IMR-90 (cell line): ENCODE measurements around the gene GOLT1A. TPM values are rescaled to one million over a fixed set of nuclear protein-coding genes. Genes with fewer than 3 reads are reported as not detected.

Experiments
- ATAC-seq: fragments of 200-7000 bp; cut with Tn5 transposase; 2 replicates; pipeline ENCODE4 v1.9.1; 2020; ENCODE audit warnings: low read depth, mild to moderate bottlenecking, moderate library complexity
- BruUV-seq: library from RNA; stranded (reverse); fragments of 400-500 nt; replicated peaks from 2 replicates; lab custom pipeline; 2021; lab: Mats Ljungman, UMichigan
- CTCF ChIA-PET: fragments of 300-600 bp; formaldehyde crosslinking; extraction: SDS; loops from one replicate; lab custom pipeline; 2021; ENCODE audit warnings: antibody characterized with exemption; lab: Yijun Ruan, JAX
- POLR2A ChIA-PET: fragments of 300-600 bp; sonication (Branson Sonifier 250); formaldehyde crosslinking; loops from one replicate; lab custom pipeline; 2022; ENCODE audit warnings: antibody characterized with exemption; ENCODE audit not compliant: unreplicated experiment; lab: Charles Lee
- DNase-seq: peaks from one replicate; pipeline ENCODE4 v3.0.0; 2013
- H2AFZ ChIP-seq: replicated peaks from 2 replicates; pipeline ENCODE3; 2013; ENCODE audit warnings: low read length, mild to moderate bottlenecking; ENCODE audit not compliant: poor library complexity
- H2AK5ac ChIP-seq: 2 replicates; pipeline ENCODE4 v1.6.1; 2013; ENCODE audit warnings: low read depth, low read length, inconsistent platforms
- H2AK9ac ChIP-seq: replicated peaks from 2 replicates; pipeline ENCODE3; 2013; ENCODE audit warnings: mild to moderate bottlenecking, low read depth, low read length, moderate library complexity; ENCODE audit not compliant: poor library complexity
- H2BK120ac ChIP-seq: 2 replicates; pipeline ENCODE4 v1.6.1; 2013; ENCODE audit warnings: low read depth, low read length, inconsistent platforms
- H2BK15ac ChIP-seq: 3 replicates; pipeline ENCODE4 v1.6.1; 2013; ENCODE audit warnings: low read depth, low read length, inconsistent platforms
- H2BK20ac ChIP-seq: 2 replicates; pipeline ENCODE4 v1.6.1; 2013; ENCODE audit warnings: low read depth, mild to moderate bottlenecking, inconsistent platforms, low read length, moderate library complexity
- H2BK5ac ChIP-seq: 2 replicates; pipeline ENCODE4 v1.6.1; 2013; ENCODE audit warnings: mild to moderate bottlenecking, low read depth, low read length, inconsistent platforms; ENCODE audit not compliant: poor library complexity, severe bottlenecking
- H3K14ac ChIP-seq: replicated peaks from 2 replicates; pipeline ENCODE4 v1.6.1; 2013; ENCODE audit warnings: low read depth, low read length, inconsistent platforms
- H3K18ac ChIP-seq: 2 replicates; pipeline ENCODE4 v1.6.1; 2013; ENCODE audit warnings: low read depth, low read length, control low read depth
- H3K23ac ChIP-seq: 2 replicates; pipeline ENCODE4 v1.6.1; 2013; ENCODE audit warnings: low read depth, low read length, inconsistent platforms
- H3K27ac ChIP-seq: 2 replicates; pipeline ENCODE4 v1.5.1; 2013; ENCODE audit warnings: mild to moderate bottlenecking, control low read depth, low read length; ENCODE audit not compliant: insufficient read depth
- H3K27me3 ChIP-seq: 2 replicates; pipeline ENCODE4 v1.6.1; 2013; ENCODE audit warnings: low read length; ENCODE audit not compliant: control insufficient read depth, insufficient read depth
- H3K36me3 ChIP-seq: 2 replicates; pipeline ENCODE4 v1.6.1; 2013; ENCODE audit warnings: low read length, mixed read lengths; ENCODE audit not compliant: control insufficient read depth, insufficient read depth
- H3K4ac ChIP-seq: 2 replicates; pipeline ENCODE4 v1.6.1; 2013; ENCODE audit warnings: low read depth, low read length, inconsistent platforms
- H3K4me1 ChIP-seq: 2 replicates; pipeline ENCODE4 v1.6.1; 2013; ENCODE audit warnings: low read length, mixed read lengths; ENCODE audit not compliant: control insufficient read depth, insufficient read depth
- H3K4me2 ChIP-seq: 2 replicates; pipeline ENCODE4 v1.6.1; 2013; ENCODE audit warnings: low read depth, mild to moderate bottlenecking, control low read depth, low read length, moderate library complexity
- H3K4me3 ChIP-seq: 2 replicates; pipeline ENCODE4 v1.5.1; 2013; ENCODE audit warnings: low read depth, mild to moderate bottlenecking, control low read depth, low read length, moderate library complexity; ENCODE audit not compliant: insufficient read depth
- H3K56ac ChIP-seq: 2 replicates; pipeline ENCODE4 v1.6.1; 2013; ENCODE audit warnings: low read length, inconsistent platforms; ENCODE audit not compliant: insufficient read depth; ENCODE audit errors: extremely low read depth
- H3K79me1 ChIP-seq, 2 experiments: 2 replicates each; pipeline ENCODE4 v1.6.1; 2013; ENCODE audit warnings: low read length in 2 of 2, inconsistent platforms in 1 of 2, low read depth in 1 of 2
- H3K9ac ChIP-seq: 2 replicates; pipeline ENCODE4 v1.6.1; 2013; ENCODE audit warnings: low read depth, low read length, control low read depth
- H3K9me1 ChIP-seq: 2 replicates; pipeline ENCODE4 v1.6.1; 2013; ENCODE audit warnings: low read length, inconsistent platforms; ENCODE audit not compliant: insufficient read depth
- H3K9me3 ChIP-seq: 2 replicates; pipeline ENCODE4 v1.6.1; 2013; ENCODE audit warnings: low read length; ENCODE audit not compliant: control insufficient read depth, insufficient read depth
- H4K20me1 ChIP-seq: 2 replicates; pipeline ENCODE4 v1.6.1; 2013; ENCODE audit warnings: low read length, inconsistent platforms; ENCODE audit not compliant: insufficient read depth
- H4K5ac ChIP-seq: 2 replicates; pipeline ENCODE4 v1.6.1; 2013; ENCODE audit warnings: mild to moderate bottlenecking, low read depth, low read length, control low read depth
- H4K8ac ChIP-seq, 2 experiments: 2 replicates each; pipeline ENCODE4 v1.6.1; 2013; ENCODE audit warnings: low read depth in 2 of 2, low read length in 2 of 2, control low read depth in 1 of 2, inconsistent platforms in 1 of 2
- H4K91ac ChIP-seq: 2 replicates; pipeline ENCODE4 v1.6.1; 2013; ENCODE audit warnings: low read depth, low read length, inconsistent platforms; ENCODE audit not compliant: insufficient read depth
- BHLHE40 ChIP-seq: fragments of 150-350 bp; IDR thresholded peaks from 2 replicates; pipeline ENCODE4 v1.6.1; 2016; ENCODE audit warnings: mild to moderate bottlenecking, low read depth, low read length
- CTCF ChIP-seq: conservative IDR thresholded peaks from 2 replicates; pipeline ENCODE4 v1.5.1; 2012; ENCODE audit warnings: mild to moderate bottlenecking, low read depth, low read length, improper control_type of control experiment
- ELK1 ChIP-seq: fragments of 150-350 bp; IDR thresholded peaks from 2 replicates; pipeline ENCODE4 v1.6.1; 2016; ENCODE audit warnings: low read depth, mild to moderate bottlenecking, low read length, moderate library complexity, borderline replicate concordance
- MAZ ChIP-seq: IDR thresholded peaks from 2 replicates; pipeline ENCODE4 v1.6.1; 2012; ENCODE audit warnings: low read depth, mild to moderate bottlenecking, low read length, improper control_type of control experiment, moderate library complexity, borderline replicate concordance
- MXI1 ChIP-seq: IDR thresholded peaks from 2 replicates; pipeline ENCODE4 v1.6.1; 2012; ENCODE audit warnings: low read depth, mild to moderate bottlenecking, low read length, moderate library complexity, borderline replicate concordance
- POLR2A ChIP-seq: IDR thresholded peaks from 2 replicates; pipeline ENCODE4 v1.6.1; 2012; ENCODE audit warnings: mild to moderate bottlenecking, low read depth, low read length
- RAD21 ChIP-seq: IDR thresholded peaks from 2 replicates; pipeline ENCODE4 v1.6.1; 2012; ENCODE audit warnings: low read length, improper control_type of control experiment
- RCOR1 ChIP-seq: IDR thresholded peaks from 2 replicates; pipeline ENCODE4 v1.6.1; 2012; ENCODE audit warnings: mild to moderate bottlenecking, low read length, improper control_type of control experiment; ENCODE audit not compliant: insufficient replicate concordance
- RFX5 ChIP-seq: IDR thresholded peaks from 2 replicates; pipeline ENCODE4 v1.8.0; 2012; ENCODE audit warnings: low read depth, mild to moderate bottlenecking, low read length, moderate library complexity
- WGBS, 2 experiments: methylation state at CpG; one replicate each; pipeline versions ENCODE4 v1.1.5 to v1.1.7; 2013; ENCODE audit warnings: missing lambda C conversion rate in 2 of 2; ENCODE audit not compliant: insufficient read length in 1 of 2; ENCODE audit errors: extremely low coverage in 2 of 2; 5-methylcytosine and 5-hydroxymethylcytosine counted together
- dilution Hi-C: fragments of 300-500 bp; cut with HindIII; formaldehyde crosslinking; loops from one replicate; pipeline ENCODE4 v1.14.3; 2018; ENCODE audit warnings: low sequenced_read_pairs; ENCODE audit not compliant: unreplicated experiment
- in situ Hi-C: fragments of 300-500 bp; cut with MboI; formaldehyde crosslinking; loops from 3 replicates; pipeline ENCODE4 v1.14.3; 2019; ENCODE audit warnings: low sequenced_read_pairs, inconsistent platforms, mixed read lengths
- intact Hi-C: fragments of 100-400 bp; cut with micrococcal nuclease; formaldehyde crosslinking; loops from 2 replicates; pipeline ENCODE4 v1.10.0; 2022
- polyA plus RNA-seq, 3 experiments: library from polyadenylated mRNA; depleted of rRNA; stranded (reverse); fragments of >200 nt; gene quantifications; 2 replicates each; pipeline ENCODE4 v1.2.3, GENCODE V29; 2012; ENCODE audit warnings: low replicate concordance in 1 of 3
- total RNA-seq: library from RNA; depleted of rRNA; stranded (reverse); fragments of >200 nt; gene quantifications from 2 replicates; pipeline ENCODE4 v1.2.3, GENCODE V29; 2012

The GOLT1A gene
- total and polyA plus RNA-seq, 2 of the 4 experiments (the other 2 are of a cell fraction): 0.32 TPM; not detected in 1

DNA sequence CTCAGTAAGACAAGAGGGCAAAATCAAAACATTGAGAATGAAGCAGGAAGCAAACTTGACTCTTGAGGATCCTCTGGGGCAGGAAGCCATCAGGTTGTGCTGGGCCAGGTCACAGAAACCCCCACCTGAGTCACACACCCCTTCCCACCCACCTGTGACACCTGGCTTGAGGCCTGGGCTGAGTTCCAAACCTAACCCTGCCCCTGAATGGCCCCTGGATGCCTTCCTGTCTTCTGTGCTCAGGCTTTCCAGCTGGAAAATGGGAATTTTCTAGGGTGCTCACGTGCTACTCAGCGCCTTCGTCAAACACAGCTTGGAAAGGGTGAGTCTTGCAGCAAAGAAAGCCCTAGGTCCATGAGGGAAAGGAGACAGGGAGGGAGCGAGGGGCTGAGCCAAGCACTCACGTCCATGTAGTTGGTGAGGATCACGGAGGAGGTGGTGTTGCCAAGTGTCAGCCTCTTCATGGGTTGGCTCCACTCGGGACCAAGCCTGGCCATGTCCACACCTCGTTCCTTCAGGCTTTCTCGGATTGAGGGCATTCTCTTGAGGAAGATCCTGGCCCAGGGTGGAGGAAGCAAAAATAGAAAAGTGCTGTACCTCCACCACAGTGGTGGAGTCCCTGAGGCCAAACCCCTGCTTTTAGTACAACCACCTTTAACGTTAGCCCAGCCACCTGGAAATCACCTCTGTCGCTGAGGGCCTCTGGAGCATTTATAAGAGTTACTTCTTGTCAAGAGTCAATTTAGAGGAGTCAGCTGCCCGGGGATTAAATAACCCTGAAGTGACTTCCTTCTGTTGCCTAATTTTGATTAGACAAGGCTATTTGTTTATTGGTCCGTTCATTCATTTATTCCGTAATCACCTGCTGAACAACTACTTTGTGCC is 51.9 kb downstream of the GOLT1A start:
- no peak overlapping the region; the same call in 1 of the 2 replicates for H2BK20ac ChIP-seq
- TF ChIP-seq RFX5: no peak
- TF ChIP-seq RAD21: no peak
- no peak for TF ChIP-seq BHLHE40
- TF ChIP-seq ELK1: no peak
- TF ChIP-seq MXI1: no peak
- no peak for TF ChIP-seq POLR2A
- TF ChIP-seq MAZ: no peak
- TF ChIP-seq RCOR1: no peak
- no peak for TF ChIP-seq CTCF
- no peak overlapping the region for H3K23ac ChIP-seq
- H3K4me3 ChIP-seq: no peak overlapping the region
- no peak overlapping the region for H3K9ac ChIP-seq
- H2AFZ ChIP-seq: peak overlapping the region; percentile 60
- ChIA-PET POLR2A (no interaction called here), CTCF (interaction anchor here (0.8 to 2.5 kb wide), 11 partner anchors 9 to 342 kb away, joined by 3 to 32 read pairs (median 5); partner anchors contain the start of genes KISS1 and PLEKHA6)
- H2BK120ac ChIP-seq: peak overlapping the region; percentile 81; the same call in 1 of the 2 replicates
- ATAC-seq (no peak), DNase-seq (no peak)
- H4K91ac ChIP-seq: no peak overlapping the region
- no peak overlapping the region; a peak in 1 of 4 replicates for H4K8ac ChIP-seq
- no TSS peak for BruUV-seq
- WGBS, 2 experiments: 60% methylated on average over 1 of the region's 14 CpGs; no CpG with 5 or more reads in 1 of the 2 experiments
- H3K4me2 ChIP-seq: no peak overlapping the region
- peaks cover 6% of the 10 kb centered on the region; the same call in 1 of the 2 replicates for H3K27me3 ChIP-seq
- H2AK5ac ChIP-seq: peak overlapping the region; percentile 86
- intact Hi-C loops: loop anchor here (1.0 to 5.0 kb wide), 4 partner anchors 45 to 340 kb away; no protein-coding TSS in a partner anchor
- H2AK9ac ChIP-seq: peak overlapping the region; percentile 94
- no peak overlapping the region for H3K18ac ChIP-seq
- H3K36me3 ChIP-seq: no peaks in the 10 kb centered on the region
- no peak overlapping the region for H4K5ac ChIP-seq
- H3K56ac ChIP-seq: no peak overlapping the region
- no peak overlapping the region for H3K27ac ChIP-seq
- H3K79me1 ChIP-seq: no peaks in the 10 kb centered on the region
- no peaks in the 10 kb centered on the region for H3K4me1 ChIP-seq
- no peak overlapping the region for H2BK5ac ChIP-seq
- no peak overlapping the region for H3K14ac ChIP-seq
- no peaks in the 10 kb centered on the region for H4K20me1 ChIP-seq
- dilution Hi-C loops: loop anchor here (25.0 kb wide), 1 partner anchor 225 kb away; no protein-coding TSS in a partner anchor
- in situ Hi-C loops: no loop called here
- H3K9me1 ChIP-seq: no peaks in the 10 kb centered on the region
- H3K4ac ChIP-seq: 0 out of 2 replicates have a peak overlapping the region, but pooled peaks have one; percentile 58
- 0 out of 3 replicates have a peak overlapping the region, but pooled peaks have one; percentile 7 for H2BK15ac ChIP-seq
- H3K9me3 ChIP-seq: no peaks in the 10 kb centered on the region
